HEK293 (cell line): ENCODE data around the gene TDRKH.

Experiments
- CTCF ChIA-PET: fragments of 350-600 bp; formaldehyde crosslinking; extraction: SDS; loops from one replicate; lab custom pipeline; 2021; ENCODE audit warnings: antibody characterized with exemption; lab: Yijun Ruan, JAX
- POLR2A ChIA-PET: fragments of 300-600 bp; formaldehyde crosslinking; extraction: SDS; loops from one replicate; lab custom pipeline; 2020; ENCODE audit warnings: antibody characterized with exemption, inconsistent platforms; lab: Yijun Ruan, JAX
- H3K27ac ChIP-seq: fragments of 200-500 bp; sonication (Bioruptor generic); 2 replicates; pipeline ENCODE4 v1.5.1; 2014; ENCODE audit warnings: low read depth, low read length, control low read depth, inconsistent platforms; ENCODE audit errors: extremely low read depth
- H3K36me3 ChIP-seq, 2 experiments: fragments of 200-500 bp in 1 of 2; sonication (Bioruptor generic) in 1 of 2; 1 replicate in 1 of 2; 2 replicates in 1 of 2; pipeline ENCODE4 v1.5.1; 2014 to 2017; ENCODE audit warnings: inconsistent platforms in 2 of 2, low read length in 2 of 2; ENCODE audit not compliant: control insufficient read depth in 2 of 2, insufficient read depth in 1 of 2
- H3K4me1 ChIP-seq: fragments of 200-500 bp; sonication (Bioruptor generic); 2 replicates; pipeline ENCODE4 v1.5.1; 2014; ENCODE audit warnings: mild to moderate bottlenecking, low read length, inconsistent platforms; ENCODE audit not compliant: control insufficient read depth, insufficient read depth
- H3K4me3 ChIP-seq: 2 replicates; pipeline ENCODE4 v1.5.1; 2011; ENCODE audit warnings: low read depth, mild to moderate bottlenecking, control low read depth, low read length, moderate library complexity
- H3K9me3 ChIP-seq: fragments of 200-500 bp; sonication (Bioruptor generic); 2 replicates; pipeline ENCODE4 v1.5.1; 2014; ENCODE audit warnings: low read depth, low read length, inconsistent platforms; ENCODE audit not compliant: control insufficient read depth, insufficient read depth
- BCL11A ChIP-seq: fragments of 450-650 bp; formaldehyde crosslinking; IDR thresholded peaks from 2 replicates; pipeline ENCODE4 v1.5.1; 2016; ENCODE audit warnings: low read depth, missing biosample characterization, missing genetic modification characterization
- GLIS1 ChIP-seq: fragments of 450-650 bp; formaldehyde crosslinking; IDR thresholded peaks from 2 replicates; pipeline ENCODE4 v1.5.1; 2016; ENCODE audit warnings: missing biosample characterization, missing genetic modification characterization
- HOXA7 ChIP-seq: sonication (generic); formaldehyde crosslinking; IDR thresholded peaks from 2 replicates; pipeline ENCODE4 v1.8.1; 2022; ENCODE audit warnings: missing genetic modification reagents, borderline replicate concordance
- OSR2 ChIP-seq: fragments of 450-650 bp; formaldehyde crosslinking; IDR thresholded peaks from 2 replicates; pipeline ENCODE4 v1.5.1; 2016; ENCODE audit warnings: missing biosample characterization, missing genetic modification characterization
- PATZ1 ChIP-seq: fragments of 450-650 bp; formaldehyde crosslinking; IDR thresholded peaks from 2 replicates; pipeline ENCODE4 v1.5.1; 2016; ENCODE audit warnings: missing biosample characterization, missing genetic modification characterization
- PRDM1 ChIP-seq: fragments of 450-650 bp; formaldehyde crosslinking; IDR thresholded peaks from 2 replicates; pipeline ENCODE4; 2016; ENCODE audit warnings: missing biosample characterization, missing genetic modification characterization
- PRDM10 ChIP-seq: fragments of 450-650 bp; formaldehyde crosslinking; IDR thresholded peaks from 2 replicates; pipeline ENCODE4 v1.5.1; 2016; ENCODE audit warnings: missing biosample characterization, missing genetic modification characterization
- SCRT1 ChIP-seq: fragments of 450-650 bp; formaldehyde crosslinking; IDR thresholded peaks from 2 replicates; pipeline ENCODE4 v1.5.1; 2016; ENCODE audit warnings: missing biosample characterization, missing genetic modification characterization, borderline replicate concordance
- SP2 ChIP-seq: fragments of 450-650 bp; formaldehyde crosslinking; IDR thresholded peaks from 2 replicates; pipeline ENCODE4 v1.5.1; 2016; ENCODE audit warnings: missing biosample characterization, missing genetic modification characterization
- SP3 ChIP-seq: fragments of 450-650 bp; formaldehyde crosslinking; IDR thresholded peaks from 2 replicates; pipeline ENCODE4 v1.5.1; 2016; ENCODE audit warnings: missing biosample characterization, missing genetic modification characterization
- ZBTB17 ChIP-seq: fragments of 450-650 bp; formaldehyde crosslinking; IDR thresholded peaks from 2 replicates; pipeline ENCODE4 v1.5.1; 2016; ENCODE audit warnings: missing biosample characterization, missing genetic modification characterization
- ZBTB26 ChIP-seq: fragments of 450-650 bp; formaldehyde crosslinking; optimal IDR thresholded peaks from 2 replicates; pipeline ENCODE3; 2016; ENCODE audit warnings: missing biosample characterization, mild to moderate bottlenecking, missing genetic modification characterization
- ZFP41 ChIP-seq: fragments of 450-650 bp; formaldehyde crosslinking; IDR thresholded peaks from 2 replicates; pipeline ENCODE4 v1.5.1; 2016; ENCODE audit warnings: missing biosample characterization, missing genetic modification characterization, borderline replicate concordance
- ZIC2 ChIP-seq: fragments of 450-650 bp; formaldehyde crosslinking; IDR thresholded peaks from 2 replicates; pipeline ENCODE4 v1.5.1; 2016; ENCODE audit warnings: missing biosample characterization, missing genetic modification characterization
- ZNF121 ChIP-seq: fragments of 450-650 bp; formaldehyde crosslinking; IDR thresholded peaks from 2 replicates; pipeline ENCODE4 v1.5.1; 2016; ENCODE audit warnings: missing biosample characterization, missing genetic modification characterization
- ZNF140 ChIP-seq: fragments of 450-650 bp; formaldehyde crosslinking; IDR thresholded peaks from 2 replicates; pipeline ENCODE4 v1.5.1; 2016; ENCODE audit warnings: missing biosample characterization, missing genetic modification characterization
- ZNF155 ChIP-seq: fragments of 450-650 bp; formaldehyde crosslinking; IDR thresholded peaks from 2 replicates; pipeline ENCODE4 v1.5.1; 2016; ENCODE audit warnings: missing biosample characterization, missing genetic modification characterization
- ZNF169 ChIP-seq: fragments of 450-650 bp; formaldehyde crosslinking; IDR thresholded peaks from 2 replicates; pipeline ENCODE4 v1.5.1; 2016; ENCODE audit warnings: missing biosample characterization, missing genetic modification characterization
- ZNF2 ChIP-seq: fragments of 450-650 bp; formaldehyde crosslinking; IDR thresholded peaks from 2 replicates; pipeline ENCODE4 v1.5.1; 2016; ENCODE audit warnings: missing biosample characterization, missing genetic modification characterization
- ZNF202 ChIP-seq: fragments of 450-650 bp; formaldehyde crosslinking; IDR thresholded peaks from 2 replicates; pipeline ENCODE4 v1.5.1; 2016; ENCODE audit warnings: missing biosample characterization, missing genetic modification characterization, borderline replicate concordance
- ZNF223 ChIP-seq: fragments of 450-650 bp; formaldehyde crosslinking; IDR thresholded peaks from 2 replicates; pipeline ENCODE4 v1.5.1; 2016; ENCODE audit warnings: missing biosample characterization, missing genetic modification characterization
- ZNF239 ChIP-seq: fragments of 450-650 bp; formaldehyde crosslinking; IDR thresholded peaks from 2 replicates; pipeline ENCODE4 v1.5.1; 2016; ENCODE audit warnings: missing biosample characterization, missing genetic modification characterization
- ZNF292 ChIP-seq: fragments of 450-650 bp; formaldehyde crosslinking; IDR thresholded peaks from 2 replicates; pipeline ENCODE4 v1.5.1; 2016; ENCODE audit warnings: low read depth, missing biosample characterization, missing genetic modification characterization, borderline replicate concordance
- ZNF311 ChIP-seq: fragments of 450-650 bp; formaldehyde crosslinking; IDR thresholded peaks from 2 replicates; pipeline ENCODE4 v1.5.1; 2017; ENCODE audit warnings: missing biosample characterization, missing genetic modification characterization, borderline replicate concordance
- ZNF37A ChIP-seq: fragments of 450-650 bp; IDR thresholded peaks from 2 replicates; pipeline ENCODE4 v1.5.1; 2018; ENCODE audit warnings: missing biosample characterization, missing genetic modification characterization
- ZNF423 ChIP-seq: fragments of 450-650 bp; formaldehyde crosslinking; IDR thresholded peaks from 2 replicates; pipeline ENCODE4 v1.5.1; 2016; ENCODE audit warnings: missing biosample characterization, missing genetic modification characterization
- ZNF501 ChIP-seq: fragments of 450-650 bp; formaldehyde crosslinking; IDR thresholded peaks from 2 replicates; pipeline ENCODE4 v1.5.1; 2016; ENCODE audit warnings: missing biosample characterization, missing genetic modification characterization
- ZNF560 ChIP-seq: fragments of 450-650 bp; formaldehyde crosslinking; IDR thresholded peaks from 2 replicates; pipeline ENCODE4 v1.5.1; 2017; ENCODE audit warnings: missing biosample characterization, missing genetic modification characterization, borderline replicate concordance
- ZNF600 ChIP-seq: fragments of 450-650 bp; formaldehyde crosslinking; IDR thresholded peaks from 2 replicates; pipeline ENCODE4 v1.5.1; 2016; ENCODE audit warnings: missing biosample characterization, missing genetic modification characterization
- ZNF610 ChIP-seq: fragments of 450-650 bp; formaldehyde crosslinking; IDR thresholded peaks from 2 replicates; pipeline ENCODE4 v1.5.1; 2016; ENCODE audit warnings: missing biosample characterization, missing genetic modification characterization, borderline replicate concordance
- ZNF629 ChIP-seq: fragments of 450-650 bp; formaldehyde crosslinking; IDR thresholded peaks from 2 replicates; pipeline ENCODE4 v1.5.1; 2017; ENCODE audit warnings: missing biosample characterization, missing genetic modification characterization
- ZNF776 ChIP-seq: fragments of 450-650 bp; formaldehyde crosslinking; IDR thresholded peaks from 2 replicates; pipeline ENCODE4 v1.5.0; 2017; ENCODE audit warnings: missing biosample characterization, missing genetic modification characterization, borderline replicate concordance
- ZNF830 ChIP-seq: fragments of 450-650 bp; IDR thresholded peaks from 2 replicates; pipeline ENCODE4 v1.5.0; 2018; ENCODE audit warnings: missing biosample characterization, missing genetic modification characterization, low read depth, mild to moderate bottlenecking, moderate library complexity

TDRKH gene

DNA sequence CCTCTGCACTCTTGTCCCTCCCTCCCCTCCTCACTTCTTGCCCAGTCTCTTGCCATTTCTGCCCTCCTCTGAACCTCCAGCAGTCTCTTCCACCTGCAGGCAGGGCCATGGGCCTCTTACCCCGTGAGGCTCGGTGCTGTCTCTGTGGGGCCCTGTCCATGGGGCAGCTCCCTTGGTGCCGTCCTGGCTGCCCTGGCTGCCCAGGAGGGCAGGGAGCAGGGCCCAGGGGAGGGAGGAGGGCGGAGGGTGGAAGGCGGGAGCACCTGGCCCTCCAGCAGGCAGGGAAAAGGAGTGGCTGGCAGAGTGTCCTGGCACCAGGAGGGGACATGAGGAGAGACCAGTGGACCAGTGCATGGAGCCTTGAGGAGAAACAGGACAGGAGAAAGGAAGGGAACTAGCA, 41.3 kb upstream of the TDRKH start, which contains the start of gene RORC:
Gene RORC, minus strand, starts transcription at position 198 of the 400 bp plus-strand sequence. Its CDS starts 38 bp downstream, at position 160.
- ChIA-PET CTCF (interaction anchor here (1.0 kb wide), 1 partner anchor 238 kb away, joined by 5 read pairs; no protein-coding TSS in a partner anchor), POLR2A (no interaction called here)
- H3K4me1 ChIP-seq = peaks cover 2% of the 10 kb centered on the region
- H3K36me3 ChIP-seq = no peaks in the 10 kb centered on the region
- no peak within 1 kb of the TSS for H3K4me3 ChIP-seq
- H3K9me3 ChIP-seq = no peaks in the 10 kb centered on the region
- no peak within 1 kb of the TSS for H3K27ac ChIP-seq
- TF ChIP-seq ZNF423 (tag by site-specific recombination) (no peak), ZBTB17 (peak; percentile 78; the same call in 1 of the 2 replicates), ZNF311 (no peak), ZNF610 (tag by site-specific recombination) (no peak), ZNF600 (tag by site-specific recombination) (no peak), SCRT1 (tag by site-specific recombination) (no peak), PATZ1 (tag by site-specific recombination) (no peak), ZNF37A (tag by site-specific recombination) (no peak), HOXA7 (CRISPR knock-in tag) (no peak), ZNF629 (tag by site-specific recombination) (no peak), PRDM1 (tag by site-specific recombination) (no peak), SP2 (tag by site-specific recombination) (peak; percentile 37; the same call in 1 of the 2 replicates), ZNF121 (tag by site-specific recombination) (no peak), ZNF501 (no peak), OSR2 (tag by site-specific recombination) (no peak), ZNF155 (no peak), ZNF560 (no peak), GLIS1 (tag by site-specific recombination) (peak; percentile 79), ZNF830 (tag by site-specific recombination) (no peak), ZBTB26 (tag by site-specific recombination) (no peak), ZNF2 (tag by site-specific recombination) (no peak), ZNF140 (tag by site-specific recombination) (no peak), ZNF223 (tag by site-specific recombination) (no peak), PRDM10 (tag by site-specific recombination) (no peak), ZNF202 (tag by site-specific recombination) (no peak), ZFP41 (no peak), ZIC2 (peak; percentile 22; the same call in 1 of the 2 replicates), ZNF169 (no peak), BCL11A (tag by site-specific recombination) (no peak), ZNF239 (tag by site-specific recombination) (no peak), SP3 (tag by site-specific recombination) (0 out of 2 replicates have a peak, but pooled peaks have one; percentile 10), ZNF776 (tag by site-specific recombination) (no peak), ZNF292 (tag by site-specific recombination) (no peak)
